ENCODE results near the gene DDIT4. TPM values are rescaled to one million over a fixed set of nuclear protein-coding genes. Genes with fewer than 3 reads are reported as not detected.

DDIT4 gene
- total RNA-seq, 1 experiment from 2014 or later = 872 TPM

DNA sequence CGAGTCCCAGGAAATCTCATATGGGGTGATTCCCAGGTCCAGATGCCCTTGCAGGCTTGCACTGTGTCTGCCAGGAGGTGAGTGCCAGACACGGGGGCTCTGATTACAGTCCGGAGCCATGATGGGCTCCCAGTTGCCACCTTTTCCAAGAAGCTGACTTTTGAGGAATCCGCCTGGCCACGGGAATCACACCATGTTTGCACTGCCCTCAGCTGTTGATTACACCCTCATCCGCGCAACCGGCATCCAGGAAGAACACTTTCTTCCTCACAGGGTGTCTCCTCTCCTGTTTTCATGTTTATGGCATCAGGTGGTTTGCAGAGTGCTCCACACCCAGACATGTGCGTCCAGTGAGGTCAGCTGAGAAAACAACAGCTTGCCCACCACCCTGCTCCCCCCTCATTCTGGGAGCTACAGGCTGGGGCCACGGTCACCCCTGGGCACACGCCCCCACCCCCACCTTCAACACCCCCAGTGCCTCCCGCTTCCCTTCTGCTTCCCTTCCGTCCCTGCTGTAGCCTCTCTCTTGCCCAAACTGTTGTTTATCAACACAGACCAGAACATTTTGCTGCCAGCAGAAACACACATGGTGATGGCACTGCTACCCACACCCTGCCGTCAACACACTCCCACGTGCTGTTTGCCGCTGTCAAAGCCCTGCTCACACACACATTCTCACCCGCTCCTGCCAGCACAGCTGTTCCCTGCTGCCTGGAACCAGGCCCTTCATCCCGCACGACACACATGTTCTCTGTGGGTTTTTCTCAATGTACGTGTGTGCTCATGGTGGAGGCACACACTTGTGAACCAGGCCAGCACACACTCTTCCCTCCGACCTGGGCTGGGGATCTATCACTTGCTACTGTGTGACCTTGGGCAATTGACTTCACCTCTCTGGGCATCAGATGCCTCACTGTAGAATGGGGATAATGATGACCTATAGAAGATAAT is 35.8 kb downstream of the DDIT4 start:
- POLR2A ChIA-PET = interaction anchor here (0.6 to 2.7 kb wide), 8 partner anchors 9 to 168 kb away, joined by 3 to 14 read pairs (median 6); partner anchors contain the start of gene DDIT4
- peaks cover 5% of the 10 kb centered on the region for H3K36me3 Mint-ChIP-seq (ENCODE audit: insufficient read depth, unreplicated experiment)
- intact Hi-C loops (cut with micrococcal nuclease) = no loop called here

DNA sequence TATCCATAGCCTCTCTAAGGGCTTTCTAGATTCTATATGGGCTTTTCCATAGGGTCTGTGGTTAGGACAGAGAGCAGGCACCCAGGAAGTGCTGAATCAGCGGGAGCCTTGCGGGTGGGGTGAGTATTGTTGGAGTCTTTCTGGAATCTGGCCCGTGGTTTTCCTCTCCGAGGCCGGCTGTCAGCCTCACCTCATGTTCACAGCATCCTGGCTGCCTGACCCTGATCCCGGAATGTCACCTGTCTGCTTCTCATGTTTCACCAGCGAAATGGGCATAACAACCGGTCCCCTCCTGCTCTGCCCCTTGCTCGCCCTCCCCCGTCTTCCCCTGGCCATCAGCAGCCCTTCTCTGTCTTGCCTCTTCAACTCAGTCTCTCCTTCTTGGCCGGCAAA is 36.5 kb downstream of the DDIT4 start:
- POLR2A ChIA-PET = interaction anchor here (1.0 to 2.7 kb wide), 2 partner anchors 9 to 20 kb away, joined by 5 to 14 read pairs; no protein-coding TSS in a partner anchor
- H3K36me3 Mint-ChIP-seq (ENCODE audit: insufficient read depth, unreplicated experiment) = peaks cover 5% of the 10 kb centered on the region
- no peaks in the 10 kb centered on the region for H3K27me3 Mint-ChIP-seq (ENCODE audit: insufficient read depth, unreplicated experiment)
- no peak overlapping the region for H3K4me3 Mint-ChIP-seq (ENCODE audit: unreplicated experiment)
- CTCF ChIA-PET = no interaction called here
- no TSS peak for BruUV-seq (replicated peaks)
- peaks cover 35% of the 10 kb centered on the region for H3K4me1 Mint-ChIP-seq (ENCODE audit: insufficient read depth, unreplicated experiment)
- peak overlapping the region; percentile 65 for H3K27ac Mint-ChIP-seq (ENCODE audit: low read depth, unreplicated experiment)
- peak; percentile 77 for DNase-seq (ENCODE audit: unreplicated experiment)
- no peaks in the 10 kb centered on the region for H3K9me3 Mint-ChIP-seq (ENCODE audit: unreplicated experiment)
- intact Hi-C loops (cut with micrococcal nuclease) = no loop called here
- TF ChIP-seq, protein P1, sequence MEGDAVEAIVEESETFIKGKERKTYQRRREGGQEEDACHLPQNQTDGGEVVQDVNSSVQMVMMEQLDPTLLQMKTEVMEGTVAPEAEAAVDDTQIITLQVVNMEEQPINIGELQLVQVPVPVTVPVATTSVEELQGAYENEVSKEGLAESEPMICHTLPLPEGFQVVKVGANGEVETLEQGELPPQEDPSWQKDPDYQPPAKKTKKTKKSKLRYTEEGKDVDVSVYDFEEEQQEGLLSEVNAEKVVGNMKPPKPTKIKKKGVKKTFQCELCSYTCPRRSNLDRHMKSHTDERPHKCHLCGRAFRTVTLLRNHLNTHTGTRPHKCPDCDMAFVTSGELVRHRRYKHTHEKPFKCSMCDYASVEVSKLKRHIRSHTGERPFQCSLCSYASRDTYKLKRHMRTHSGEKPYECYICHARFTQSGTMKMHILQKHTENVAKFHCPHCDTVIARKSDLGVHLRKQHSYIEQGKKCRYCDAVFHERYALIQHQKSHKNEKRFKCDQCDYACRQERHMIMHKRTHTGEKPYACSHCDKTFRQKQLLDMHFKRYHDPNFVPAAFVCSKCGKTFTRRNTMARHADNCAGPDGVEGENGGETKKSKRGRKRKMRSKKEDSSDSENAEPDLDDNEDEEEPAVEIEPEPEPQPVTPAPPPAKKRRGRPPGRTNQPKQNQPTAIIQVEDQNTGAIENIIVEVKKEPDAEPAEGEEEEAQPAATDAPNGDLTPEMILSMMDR (IDR thresholded peaks at IDR 0.05; ENCODE audit: unreplicated experiment) = no peak

More for the DNA sequence above, 35.8 kb downstream of the DDIT4 start:
- H3K4me1 Mint-ChIP-seq (ENCODE audit: insufficient read depth, unreplicated experiment) = peaks cover 33% of the 10 kb centered on the region
- no peaks in the 10 kb centered on the region for H3K27me3 Mint-ChIP-seq (ENCODE audit: insufficient read depth, unreplicated experiment)
- peak overlapping the region; percentile 84 for H3K27ac Mint-ChIP-seq (ENCODE audit: low read depth, unreplicated experiment)
- peak overlapping the region; percentile 6 for H3K4me3 Mint-ChIP-seq (ENCODE audit: unreplicated experiment)
- TF ChIP-seq, protein P1 (IDR thresholded peaks at IDR 0.05; ENCODE audit: unreplicated experiment) = no peak
- CTCF ChIA-PET = interaction anchor here (0.9 to 1.2 kb wide), 2 partner anchors 11 to 17 kb away, joined by 3 to 4 read pairs; no protein-coding TSS in a partner anchor
- H3K9me3 Mint-ChIP-seq (ENCODE audit: unreplicated experiment) = no peaks in the 10 kb centered on the region
- no TSS peak for BruUV-seq (replicated peaks)
- no peak for DNase-seq (ENCODE audit: unreplicated experiment)

DNA sequence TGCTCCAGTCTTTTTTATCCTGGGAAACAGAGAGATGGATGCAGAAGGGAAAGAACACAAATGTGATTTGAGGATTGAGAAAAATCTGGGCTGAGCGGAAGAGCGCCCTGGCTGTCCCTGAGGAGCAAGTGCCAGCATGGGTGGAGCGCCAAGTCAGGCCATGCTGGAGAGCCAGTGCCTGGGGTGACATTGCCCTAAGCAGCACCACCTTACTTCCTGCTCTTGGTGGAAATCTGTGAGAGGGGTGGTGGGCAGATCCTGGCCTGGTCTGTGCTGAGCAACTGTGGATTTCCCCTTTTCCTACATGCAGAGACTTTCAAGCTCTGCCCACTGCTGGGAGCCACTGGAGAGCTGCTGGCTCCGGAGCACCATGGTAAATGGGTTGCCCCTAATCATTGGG is 36.9 kb downstream of the DDIT4 start:
- Mint-ChIP-seq H3K4me1 (ENCODE audit: insufficient read depth, unreplicated experiment) (peaks cover 35% of the 10 kb centered on the region), H3K27me3 (ENCODE audit: insufficient read depth, unreplicated experiment) (no peaks in the 10 kb centered on the region), H3K27ac (ENCODE audit: low read depth, unreplicated experiment) (peak overlapping the region; percentile 65), H3K4me3 (ENCODE audit: unreplicated experiment) (no peak overlapping the region), H3K9me3 (ENCODE audit: unreplicated experiment) (no peaks in the 10 kb centered on the region), H3K36me3 (ENCODE audit: insufficient read depth, unreplicated experiment) (peaks cover 5% of the 10 kb centered on the region)
- ChIA-PET CTCF (no interaction called here), POLR2A (interaction anchor here (1.0 kb wide), 1 partner anchor 20 kb away, joined by 5 read pairs; no protein-coding TSS in a partner anchor)
- TF ChIP-seq, protein P1 (IDR thresholded peaks at IDR 0.05; ENCODE audit: unreplicated experiment) = no peak
- intact Hi-C loops (cut with micrococcal nuclease) = no loop called here
- BruUV-seq (replicated peaks) = no TSS peak
- no peak for DNase-seq (ENCODE audit: unreplicated experiment)

DNA sequence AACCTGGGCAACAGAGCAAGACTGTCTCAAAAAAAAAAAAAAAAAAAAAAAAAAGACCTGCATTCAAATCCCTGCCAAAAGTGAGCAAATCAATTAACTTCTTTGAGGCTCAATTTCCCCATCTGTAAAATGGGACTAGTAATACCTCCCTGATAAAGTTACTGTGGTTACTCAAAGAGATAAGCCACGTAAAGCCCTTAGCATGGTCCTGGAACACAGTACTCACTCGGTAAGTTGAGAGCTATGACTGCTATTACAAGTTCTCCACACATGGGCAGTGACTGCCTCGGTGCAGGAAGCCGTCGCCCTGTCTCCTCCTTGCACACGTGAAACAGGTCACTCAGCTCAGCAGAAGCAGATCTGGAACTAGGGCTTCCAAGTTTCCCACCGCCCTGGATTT is 37.9 kb downstream of the DDIT4 start:
- DNase-seq (ENCODE audit: unreplicated experiment) = no peak
- Mint-ChIP-seq H3K9me3 (ENCODE audit: unreplicated experiment) (no peaks in the 10 kb centered on the region), H3K27ac (ENCODE audit: low read depth, unreplicated experiment) (no peak overlapping the region), H3K4me1 (ENCODE audit: insufficient read depth, unreplicated experiment) (peaks cover 42% of the 10 kb centered on the region), H3K27me3 (ENCODE audit: insufficient read depth, unreplicated experiment) (no peaks in the 10 kb centered on the region), H3K4me3 (ENCODE audit: unreplicated experiment) (no peak overlapping the region), H3K36me3 (ENCODE audit: insufficient read depth, unreplicated experiment) (peaks cover 5% of the 10 kb centered on the region)
- no TSS peak for BruUV-seq (replicated peaks)
- CTCF ChIA-PET = interaction anchor here (0.5 to 1.3 kb wide), 3 partner anchors 74 to 189 kb away, joined by 3 read pairs; no protein-coding TSS in a partner anchor
- TF ChIP-seq, protein P1 (IDR thresholded peaks at IDR 0.05; ENCODE audit: unreplicated experiment) = no peak
- POLR2A ChIA-PET = interaction anchor here (1.0 to 14.5 kb wide), 2 partner anchors 12 to 35 kb away, joined by 3 to 383 read pairs; partner anchors contain the start of gene DDIT4
- intact Hi-C loops (cut with micrococcal nuclease) = no loop called here

All from MCF 10A (cell line).